Choroid plexus epithelial cell (primary cell): ENCODE measurements around the gene SCD5.

Source experiments
- DNase-seq: peaks from one replicate; pipeline ENCODE4 v3.0.0-alpha.2; 2010; ENCODE audit warnings: low read depth
- H3K4me3 ChIP-seq: 2 replicates; pipeline ENCODE4 v1.5.1; 2011; ENCODE audit warnings: low read depth, mild to moderate bottlenecking, control low read depth, low read length, moderate library complexity
- CTCF ChIP-seq: conservative IDR thresholded peaks from 2 replicates; pipeline ENCODE4 v1.5.1; 2011; ENCODE audit warnings: low read depth, mild to moderate bottlenecking, control low read depth, inconsistent platforms, low read length, moderate library complexity

Gene SCD5

GRCh38 chr4:82809619-82810018 is 11.0 kb upstream of the SCD5 start:
- TF ChIP-seq CTCF = no peak
- no peak overlapping the region for H3K4me3 ChIP-seq
- no peak for DNase-seq

GRCh38 chr4:82803746-82804145 is 5.2 kb upstream of the SCD5 start:
- DNase-seq = no peak
- TF ChIP-seq CTCF = no peak
- H3K4me3 ChIP-seq = no peak overlapping the region

GRCh38 chr4:82802911-82803310 is 4.3 kb upstream of the SCD5 start:
- TF ChIP-seq CTCF = no peak
- DNase-seq = no peak
- no peak overlapping the region for H3K4me3 ChIP-seq

GRCh38 chr4:82801910-82802521 is 3.4 kb upstream of the SCD5 start:
- TF ChIP-seq CTCF = peak; percentile 65
- H3K4me3 ChIP-seq = no peak overlapping the region
- peak; percentile 72 for DNase-seq

- H3K4me3 ChIP-seq = peak overlapping the region; percentile 70
- no peak for TF ChIP-seq CTCF
- DNase-seq = no peak
Observed at GRCh38 chr4:82799006-82799881, 648 bp upstream of the SCD5 start.

GRCh38 chr4:82797405-82798111 is 1.0 kb downstream of the SCD5 start:
- DNase-seq = no peak
- TF ChIP-seq CTCF = no peak
- peak overlapping the region; percentile 70 for H3K4me3 ChIP-seq
